ENCODE measurements around the gene OR3A2.
"Not testable (repeated sequence)": the region's sequence is repeated elsewhere in the genome, so short reads cannot be mapped to it uniquely, and the experiment has no call there.

The OR3A2 gene

GRCh38 chr17:3298260-3298659, 87.8 kb downstream of the OR3A2 start, which contains the start of gene OR3A1:
TSS of gene OR3A1 (minus strand) at chr17:3298360. CDS start at chr17:3292582, 5,778 bp downstream.
- Histone ChIP-seq H3K36me3 (ENCODE audit: control insufficient read depth, insufficient read depth, low read length) (no peaks in the 10 kb centered on the region), H3K27ac (ENCODE audit: insufficient read depth, low read depth, low read length, poor library complexity, severe bottlenecking) (no peak within 1 kb of the TSS), H3K4me1 (ENCODE audit: control insufficient read depth, insufficient read depth, low read length) (no peaks in the 10 kb centered on the region), H3K27me3 (ENCODE audit: control insufficient read depth, insufficient read depth, low read length, poor library complexity, severe bottlenecking) (no peaks in the 10 kb centered on the region), H3K4me3 (ENCODE audit: insufficient read depth, low read depth, low read length) (no peak within 1 kb of the TSS), H3K9me3 (ENCODE audit: control insufficient read depth, low read length) (no peaks in the 10 kb centered on the region)
- WGBS, 2 experiments: 79 to 86% methylated on average over 6 of the region's 6 CpGs

GRCh38 chr17:3295632-3296031, 90.5 kb downstream of the OR3A2 start:
- Histone ChIP-seq H3K27me3 (ENCODE audit: control insufficient read depth, insufficient read depth, low read length, poor library complexity, severe bottlenecking) (no peaks in the 10 kb centered on the region), H3K27ac (ENCODE audit: insufficient read depth, low read depth, low read length, poor library complexity, severe bottlenecking) (no peak overlapping the region), H3K4me3 (ENCODE audit: insufficient read depth, low read depth, low read length) (no peak overlapping the region), H3K9me3 (ENCODE audit: control insufficient read depth, low read length) (no peaks in the 10 kb centered on the region), H3K4me1 (ENCODE audit: control insufficient read depth, insufficient read depth, low read length) (no peaks in the 10 kb centered on the region), H3K36me3 (ENCODE audit: control insufficient read depth, insufficient read depth, low read length) (no peaks in the 10 kb centered on the region)
- WGBS, 2 experiments: 51 to 55% methylated on average over 4 of the region's 4 CpGs

GRCh38 chr17:3293548-3293947, 92.6 kb downstream of the OR3A2 start:
- WGBS, 2 experiments: 84 to 90% methylated on average over 1 of the region's 1 CpG
- H3K9me3 ChIP-seq (ENCODE audit: control insufficient read depth, low read length); H3K4me1 ChIP-seq (ENCODE audit: control insufficient read depth, insufficient read depth, low read length); H3K36me3 ChIP-seq (ENCODE audit: control insufficient read depth, insufficient read depth, low read length); H3K27me3 ChIP-seq (ENCODE audit: control insufficient read depth, insufficient read depth, low read length, poor library complexity, severe bottlenecking); H3K27ac ChIP-seq (ENCODE audit: insufficient read depth, low read depth, low read length, poor library complexity, severe bottlenecking); H3K4me3 ChIP-seq (ENCODE audit: insufficient read depth, low read depth, low read length): not testable (repeated sequence)

GRCh38 chr17:3282901-3283300, 103.2 kb downstream of the OR3A2 start:
- Histone ChIP-seq H3K27me3 (ENCODE audit: control insufficient read depth, insufficient read depth, low read length, poor library complexity, severe bottlenecking) (no peaks in the 10 kb centered on the region), H3K4me1 (ENCODE audit: control insufficient read depth, insufficient read depth, low read length) (no peaks in the 10 kb centered on the region), H3K27ac (ENCODE audit: insufficient read depth, low read depth, low read length, poor library complexity, severe bottlenecking) (no peak overlapping the region), H3K4me3 (ENCODE audit: insufficient read depth, low read depth, low read length) (no peak overlapping the region), H3K9me3 (ENCODE audit: control insufficient read depth, low read length) (no peaks in the 10 kb centered on the region), H3K36me3 (ENCODE audit: control insufficient read depth, insufficient read depth, low read length) (no peaks in the 10 kb centered on the region)
- 76 to 80% methylated on average over 1 of the region's 1 CpG for WGBS, 2 experiments

GRCh38 chr17:3276126-3276525, 110.0 kb downstream of the OR3A2 start:
- no peaks in the 10 kb centered on the region for H3K27me3 ChIP-seq (ENCODE audit: control insufficient read depth, insufficient read depth, low read length, poor library complexity, severe bottlenecking)
- H3K4me3 ChIP-seq (ENCODE audit: insufficient read depth, low read depth, low read length): no peak overlapping the region
- WGBS, 2 experiments: 90 to 94% methylated on average over 3 of the region's 4 CpGs
- no peaks in the 10 kb centered on the region for H3K36me3 ChIP-seq (ENCODE audit: control insufficient read depth, insufficient read depth, low read length)
- no peaks in the 10 kb centered on the region for H3K9me3 ChIP-seq (ENCODE audit: control insufficient read depth, low read length)
- no peaks in the 10 kb centered on the region for H3K4me1 ChIP-seq (ENCODE audit: control insufficient read depth, insufficient read depth, low read length)
- H3K27ac ChIP-seq (ENCODE audit: insufficient read depth, low read depth, low read length, poor library complexity, severe bottlenecking): no peak overlapping the region

- H3K9me3 ChIP-seq (ENCODE audit: control insufficient read depth, low read length): peaks cover 4% of the 10 kb centered on the region
- no peaks in the 10 kb centered on the region for H3K27me3 ChIP-seq (ENCODE audit: control insufficient read depth, insufficient read depth, low read length, poor library complexity, severe bottlenecking)
- no peaks in the 10 kb centered on the region for H3K4me1 ChIP-seq (ENCODE audit: control insufficient read depth, insufficient read depth, low read length)
- no peaks in the 10 kb centered on the region for H3K36me3 ChIP-seq (ENCODE audit: control insufficient read depth, insufficient read depth, low read length)
- no peak overlapping the region for H3K4me3 ChIP-seq (ENCODE audit: insufficient read depth, low read depth, low read length)
- 75 to 80% methylated on average over 5 of the region's 5 CpGs for WGBS, 2 experiments
- no peak overlapping the region for H3K27ac ChIP-seq (ENCODE audit: insufficient read depth, low read depth, low read length, poor library complexity, severe bottlenecking)
Observed at GRCh38 chr17:3271072-3271848, 114.8 kb downstream of the OR3A2 start.

GRCh38 chr17:3260600-3260999, 125.5 kb downstream of the OR3A2 start:
- no peak overlapping the region for H3K4me3 ChIP-seq (ENCODE audit: insufficient read depth, low read depth, low read length)
- no peaks in the 10 kb centered on the region for H3K27me3 ChIP-seq (ENCODE audit: control insufficient read depth, insufficient read depth, low read length, poor library complexity, severe bottlenecking)
- H3K9me3 ChIP-seq (ENCODE audit: control insufficient read depth, low read length): no peaks in the 10 kb centered on the region
- no peak overlapping the region for H3K27ac ChIP-seq (ENCODE audit: insufficient read depth, low read depth, low read length, poor library complexity, severe bottlenecking)
- no peaks in the 10 kb centered on the region for H3K4me1 ChIP-seq (ENCODE audit: control insufficient read depth, insufficient read depth, low read length)
- 85 to 87% methylated on average over 13 of the region's 13 CpGs for WGBS, 2 experiments
- H3K36me3 ChIP-seq (ENCODE audit: control insufficient read depth, insufficient read depth, low read length): no peaks in the 10 kb centered on the region

- H3K4me3 ChIP-seq (ENCODE audit: insufficient read depth, low read depth, low read length): no peak overlapping the region
- no peaks in the 10 kb centered on the region for H3K9me3 ChIP-seq (ENCODE audit: control insufficient read depth, low read length)
- no peak overlapping the region for H3K27ac ChIP-seq (ENCODE audit: insufficient read depth, low read depth, low read length, poor library complexity, severe bottlenecking)
- H3K4me1 ChIP-seq (ENCODE audit: control insufficient read depth, insufficient read depth, low read length): no peaks in the 10 kb centered on the region
- no peaks in the 10 kb centered on the region for H3K27me3 ChIP-seq (ENCODE audit: control insufficient read depth, insufficient read depth, low read length, poor library complexity, severe bottlenecking)
- no peaks in the 10 kb centered on the region for H3K36me3 ChIP-seq (ENCODE audit: control insufficient read depth, insufficient read depth, low read length)
- 68 to 82% methylated on average over 1 of the region's 1 CpG for WGBS, 2 experiments
Observed at GRCh38 chr17:3260163-3260562, 125.9 kb downstream of the OR3A2 start.

- H3K27me3 ChIP-seq (ENCODE audit: control insufficient read depth, insufficient read depth, low read length, poor library complexity, severe bottlenecking): no peaks in the 10 kb centered on the region
- no peak overlapping the region for H3K27ac ChIP-seq (ENCODE audit: insufficient read depth, low read depth, low read length, poor library complexity, severe bottlenecking)
- 78 to 83% methylated on average over 8 of the region's 8 CpGs for WGBS, 2 experiments
- no peak overlapping the region for H3K4me3 ChIP-seq (ENCODE audit: insufficient read depth, low read depth, low read length)
- H3K36me3 ChIP-seq (ENCODE audit: control insufficient read depth, insufficient read depth, low read length): no peaks in the 10 kb centered on the region
- no peaks in the 10 kb centered on the region for H3K9me3 ChIP-seq (ENCODE audit: control insufficient read depth, low read length)
- H3K4me1 ChIP-seq (ENCODE audit: control insufficient read depth, insufficient read depth, low read length): no peaks in the 10 kb centered on the region
Observed at GRCh38 chr17:3256575-3256974, 129.5 kb downstream of the OR3A2 start.

GRCh38 chr17:3249013-3249412, 137.1 kb downstream of the OR3A2 start:
- not testable (repeated sequence) for H3K36me3 ChIP-seq (ENCODE audit: control insufficient read depth, insufficient read depth, low read length); H3K9me3 ChIP-seq (ENCODE audit: control insufficient read depth, low read length); H3K27me3 ChIP-seq (ENCODE audit: control insufficient read depth, insufficient read depth, low read length, poor library complexity, severe bottlenecking); H3K27ac ChIP-seq (ENCODE audit: insufficient read depth, low read depth, low read length, poor library complexity, severe bottlenecking); H3K4me3 ChIP-seq (ENCODE audit: insufficient read depth, low read depth, low read length); H3K4me1 ChIP-seq (ENCODE audit: control insufficient read depth, insufficient read depth, low read length)
- 100% methylated on average over 1 of the region's 2 CpGs for WGBS, 2 experiments
